Breast epithelium (tissue), 3 donors: ENCODE results near the gene SFMBT2.

Source experiments
- CTCF ChIP-seq, 3 donors: fragments of 450-650 bp; IDR thresholded peaks; one replicate each; pipeline ENCODE4 v1.5.1; 2016 to 2017; ENCODE audit warnings: antibody characterized with exemption in 3 of 3, mild to moderate bottlenecking in 3 of 3, moderate library complexity in 3 of 3
- POLR2A ChIP-seq: fragments of 450-650 bp; IDR thresholded peaks from one replicate; pipeline ENCODE4 v1.6.1; 2016; ENCODE audit warnings: antibody characterized with exemption, mild to moderate bottlenecking, moderate library complexity

GRCh38 chr10:7171825-7172224, 239.0 kb downstream of the SFMBT2 start:
- TF ChIP-seq CTCF (IDR thresholded peaks at IDR 0.05) (no peak), POLR2A (no peak)
